GM10248 (cell line): ENCODE results near the gene RFXANK.

Experiments used
- CTCF ChIA-PET: fragments of 300-600 bp; sonication (Branson Sonifier 250); formaldehyde crosslinking; extraction: SDS; loops from one replicate; lab custom pipeline; 2021; ENCODE audit warnings: antibody characterized with exemption; lab: Yijun Ruan, JAX
- POLR2A ChIA-PET: fragments of 350-650 bp; sonication (Branson Sonifier 250); formaldehyde crosslinking; extraction: SDS; loops from one replicate; lab custom pipeline; 2020; ENCODE audit warnings: antibody characterized with exemption; lab: Yijun Ruan, JAX
- DNase-seq: peaks from one replicate; pipeline ENCODE4 v3.0.0; 2012; ENCODE audit errors: extremely low spot score
- TF ChIP-seq, protein P1 (sequence below): IDR thresholded peaks from 2 replicates; pipeline ENCODE4 v1.5.1; 2012; ENCODE audit warnings: mild to moderate bottlenecking, low read depth; ENCODE audit errors: extremely low read depth, missing control alignments, control extremely low read depth

Gene RFXANK

DNA sequence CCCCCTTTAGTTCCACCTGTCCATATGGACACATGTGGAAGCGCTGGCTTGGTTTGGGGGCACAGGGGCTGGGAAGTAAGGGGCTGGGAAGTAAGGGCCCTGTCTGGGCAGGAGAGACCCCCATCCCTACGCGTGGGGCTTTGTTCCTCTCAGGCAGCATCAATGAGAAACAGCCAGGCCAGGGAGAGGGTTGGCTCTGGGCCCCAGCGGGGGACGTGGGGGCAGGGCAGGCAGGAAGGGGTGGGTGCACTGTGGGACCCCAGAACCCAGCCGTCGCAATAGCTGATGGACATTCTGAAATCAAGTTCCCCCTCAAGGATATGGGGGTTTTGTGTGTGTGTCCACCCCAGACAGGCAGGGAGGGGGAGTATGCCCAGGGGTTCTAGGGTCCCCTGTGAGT, 20.9 kb downstream of the RFXANK start:
- no peak for DNase-seq
- CTCF ChIA-PET, result interaction anchor here (1.5 kb wide), 1 partner anchor 23 kb away, joined by 3 read pairs; no protein-coding TSS in a partner anchor
- POLR2A ChIA-PET, result no interaction called here
- TF ChIP-seq, protein P1, sequence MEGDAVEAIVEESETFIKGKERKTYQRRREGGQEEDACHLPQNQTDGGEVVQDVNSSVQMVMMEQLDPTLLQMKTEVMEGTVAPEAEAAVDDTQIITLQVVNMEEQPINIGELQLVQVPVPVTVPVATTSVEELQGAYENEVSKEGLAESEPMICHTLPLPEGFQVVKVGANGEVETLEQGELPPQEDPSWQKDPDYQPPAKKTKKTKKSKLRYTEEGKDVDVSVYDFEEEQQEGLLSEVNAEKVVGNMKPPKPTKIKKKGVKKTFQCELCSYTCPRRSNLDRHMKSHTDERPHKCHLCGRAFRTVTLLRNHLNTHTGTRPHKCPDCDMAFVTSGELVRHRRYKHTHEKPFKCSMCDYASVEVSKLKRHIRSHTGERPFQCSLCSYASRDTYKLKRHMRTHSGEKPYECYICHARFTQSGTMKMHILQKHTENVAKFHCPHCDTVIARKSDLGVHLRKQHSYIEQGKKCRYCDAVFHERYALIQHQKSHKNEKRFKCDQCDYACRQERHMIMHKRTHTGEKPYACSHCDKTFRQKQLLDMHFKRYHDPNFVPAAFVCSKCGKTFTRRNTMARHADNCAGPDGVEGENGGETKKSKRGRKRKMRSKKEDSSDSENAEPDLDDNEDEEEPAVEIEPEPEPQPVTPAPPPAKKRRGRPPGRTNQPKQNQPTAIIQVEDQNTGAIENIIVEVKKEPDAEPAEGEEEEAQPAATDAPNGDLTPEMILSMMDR, result no peak

DNA sequence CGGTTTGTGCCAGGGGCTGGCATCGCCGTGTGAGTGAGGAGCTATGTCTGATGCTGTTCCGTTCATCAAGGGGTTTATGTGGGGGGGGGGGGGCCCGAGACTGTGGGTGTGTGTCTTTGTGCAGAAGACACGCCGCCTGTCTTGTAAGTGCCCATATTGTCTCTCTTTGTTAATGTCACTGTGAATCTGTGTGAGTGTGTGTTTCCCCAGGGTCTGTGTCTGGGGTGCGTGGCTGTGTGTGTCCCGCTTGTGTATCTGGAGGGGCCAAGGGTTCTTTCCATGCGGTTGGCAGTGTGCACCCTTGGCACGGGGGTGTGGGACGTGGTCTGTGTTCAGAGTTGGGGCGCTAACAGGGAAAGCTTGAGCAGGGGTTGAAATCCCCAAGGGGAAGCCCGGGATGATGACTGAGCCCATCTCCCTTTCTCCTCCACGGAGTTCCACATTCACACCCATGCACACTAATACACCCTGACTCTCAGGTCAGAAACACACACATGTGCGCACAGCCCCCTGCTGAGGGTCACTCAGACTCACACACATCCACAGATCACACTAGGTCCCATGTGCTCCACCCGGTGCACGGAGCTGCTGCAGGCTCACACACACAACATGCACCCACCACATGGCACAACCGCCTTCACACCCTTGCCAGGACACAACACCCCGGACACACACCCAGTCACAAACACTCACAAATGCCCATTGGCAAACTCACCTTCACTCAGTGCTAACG, 21.5 kb downstream of the RFXANK start:
- TF ChIP-seq, protein P1, result no peak
- POLR2A ChIA-PET, result no interaction called here
- CTCF ChIA-PET, result interaction anchor here (0.9 to 2.9 kb wide), 3 partner anchors 11 to 23 kb away, joined by 3 to 12 read pairs (median 3); partner anchors contain the start of gene NR2C2AP
- no peak for DNase-seq

- TF ChIP-seq, protein P1, result no peak
- ChIA-PET POLR2A (no interaction called here), CTCF (interaction anchor here (0.9 to 2.9 kb wide), 3 partner anchors 11 to 24 kb away, joined by 3 to 12 read pairs (median 3); partner anchors contain the start of gene NR2C2AP)
- no peak for DNase-seq
These were observed 22.1 kb downstream of the RFXANK start for GRCh38 chr19:19214159-19214490.

- TF ChIP-seq, protein P1, result no peak
- POLR2A ChIA-PET, result no interaction called here
- DNase-seq, result no peak
- CTCF ChIA-PET, result interaction anchor here (2.9 kb wide), 1 partner anchor 10 kb away, joined by 12 read pairs; no protein-coding TSS in a partner anchor
These were observed 22.8 kb downstream of the RFXANK start for GRCh38 chr19:19214892-19215291.

GRCh38 chr19:19215792-19216191, 23.7 kb downstream of the RFXANK start:
- ChIA-PET POLR2A (no interaction called here), CTCF (interaction anchor here (0.8 to 2.9 kb wide), 2 partner anchors 9 to 14 kb away, joined by 3 to 12 read pairs; no protein-coding TSS in a partner anchor)
- TF ChIP-seq, protein P1, result no peak
- DNase-seq, result no peak

DNA sequence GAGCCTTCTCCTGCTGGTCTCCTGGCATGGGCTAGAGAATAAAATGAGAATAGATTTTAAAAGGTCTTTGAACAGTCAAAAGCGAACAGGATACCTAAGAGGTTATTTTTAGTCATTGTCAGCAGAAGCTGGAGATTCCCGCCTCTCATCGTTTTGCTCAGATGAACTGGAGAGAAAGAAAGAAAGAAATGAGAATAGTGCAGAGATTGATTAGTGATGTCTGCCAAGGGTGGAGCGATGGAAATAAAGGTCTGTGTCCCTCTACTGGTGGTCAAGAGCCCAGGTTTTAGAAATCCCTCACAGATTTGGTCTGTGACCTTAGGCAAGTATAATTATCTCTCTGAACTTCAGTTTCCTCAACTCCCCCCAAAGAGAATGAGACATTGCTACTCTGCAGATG, 25.0 kb downstream of the RFXANK start:
- no peak for DNase-seq
- POLR2A ChIA-PET, result no interaction called here
- TF ChIP-seq, protein P1, result no peak
- CTCF ChIA-PET, result interaction anchor here (1.1 kb wide), 1 partner anchor 14 kb away, joined by 3 read pairs; the partner anchor contains the start of gene NR2C2AP
